NB4 (cell line): Measurements from ENCODE around the gene BAZ1A.

ENCODE experiments used
- DNase-seq: peaks from one replicate; pipeline ENCODE4 v3.0.0; 2010; ENCODE audit warnings: low read depth
- H3K4me3 ChIP-seq: one replicate; pipeline ENCODE4 v1.5.1; 2011; ENCODE audit warnings: mild to moderate bottlenecking, low read depth, low read length, moderate library complexity
- CTCF ChIP-seq: IDR thresholded peaks from one replicate; pipeline ENCODE4 v1.5.1; 2012; ENCODE audit warnings: low read depth, low read length
- MAX ChIP-seq: IDR thresholded peaks from 2 replicates; pipeline ENCODE4 v1.6.1; 2011; ENCODE audit warnings: low read depth, low read length
- MYC ChIP-seq: IDR thresholded peaks from 2 replicates; pipeline ENCODE4 v1.6.1; 2011; ENCODE audit warnings: low read depth, low read length
- POLR2A ChIP-seq: IDR thresholded peaks from 2 replicates; pipeline ENCODE4 v1.6.1; 2011; ENCODE audit warnings: mild to moderate bottlenecking; ENCODE audit not compliant: insufficient read length; ENCODE audit errors: extremely low read depth

BAZ1A gene

GRCh38 chr14:34843011-34843554 lies 32.1 kb downstream of the BAZ1A start:
- TF ChIP-seq CTCF (no peak), POLR2A (no peak), MAX (no peak), MYC (no peak)
- H3K4me3 ChIP-seq: no peak overlapping the region
- DNase-seq: peak; percentile 48

GRCh38 chr14:34837801-34838322 lies 37.3 kb downstream of the BAZ1A start:
- no peak overlapping the region for H3K4me3 ChIP-seq
- no peak for TF ChIP-seq MAX
- no peak for TF ChIP-seq CTCF
- no peak for TF ChIP-seq MYC
- TF ChIP-seq POLR2A: no peak
- DNase-seq: no peak

- TF ChIP-seq CTCF (no peak), MAX (no peak), POLR2A (no peak), MYC (no peak)
- H3K4me3 ChIP-seq: no peak overlapping the region
- peak; percentile 13 for DNase-seq
These were observed 39.8 kb downstream of the BAZ1A start for GRCh38 chr14:34835312-34835711.

- TF ChIP-seq MYC: no peak
- no peak for TF ChIP-seq MAX
- no peak for TF ChIP-seq CTCF
- TF ChIP-seq POLR2A: no peak
- no peak overlapping the region for H3K4me3 ChIP-seq
- DNase-seq: peak; percentile 60
These were observed 41.3 kb downstream of the BAZ1A start for GRCh38 chr14:34833549-34834523.

GRCh38 chr14:34826661-34827060 lies 48.5 kb downstream of the BAZ1A start:
- TF ChIP-seq MAX (no peak), MYC (no peak), CTCF (no peak), POLR2A (no peak)
- DNase-seq: no peak
- H3K4me3 ChIP-seq: no peak overlapping the region
